Kidney capillary endothelial cell (primary cell): ENCODE measurements around the gene PDE6D.
"Not testable (repeated sequence)": the region's sequence is repeated elsewhere in the genome, so short reads cannot be mapped to it uniquely, and the experiment has no call there.

ENCODE experiments used
- DNase-seq: peaks from one replicate; pipeline ENCODE4 v3.0.0-alpha.2; 2018; ENCODE audit warnings: low spot score

The PDE6D gene

GRCh38 chr2:231718799-231719198 is 62.3 kb downstream of the PDE6D start:
- no peak for DNase-seq

DNA sequence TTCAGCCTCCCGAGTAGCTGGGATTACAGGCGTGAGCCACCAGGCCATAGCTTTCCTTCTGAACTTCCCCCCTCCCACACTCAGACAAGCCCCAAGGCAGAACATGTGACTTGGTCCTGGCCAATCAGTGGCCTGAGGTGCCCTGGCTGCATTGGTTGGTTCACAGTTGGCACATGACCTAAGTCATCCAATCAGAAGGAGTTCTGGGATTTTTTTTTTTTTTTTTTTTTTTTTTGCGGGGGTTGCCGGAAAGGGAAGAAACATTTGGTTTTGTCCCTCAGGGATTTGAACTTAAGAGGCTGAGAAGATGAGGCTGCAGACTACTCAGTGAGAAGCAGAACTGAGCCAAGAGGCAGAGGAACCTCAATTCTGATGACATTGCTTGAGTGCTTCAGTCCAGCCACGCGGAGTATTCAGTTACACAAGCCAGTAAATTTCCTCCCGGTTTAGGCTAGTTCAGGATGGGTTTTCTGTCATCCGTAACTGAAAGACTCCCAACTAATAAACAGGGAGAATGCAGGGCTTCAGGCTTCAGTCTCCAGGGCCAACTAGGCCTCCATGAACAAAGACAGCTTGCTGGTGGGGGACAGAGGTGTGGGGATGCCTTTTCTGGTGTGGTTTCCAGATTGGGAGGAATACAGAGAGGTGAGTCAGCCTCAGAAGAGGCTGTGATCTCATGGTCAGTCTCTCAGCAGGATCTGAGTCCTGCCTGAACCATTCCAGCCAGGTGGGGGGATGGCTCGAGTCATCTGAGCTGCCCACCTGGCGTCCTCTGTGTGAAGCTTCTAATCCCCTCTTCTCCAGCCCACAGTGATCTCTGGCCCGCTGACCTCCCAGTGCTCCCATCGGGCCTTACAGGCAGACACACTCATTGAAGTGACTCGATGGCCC is 63.6 kb downstream of the PDE6D start:
- no peak for DNase-seq

GRCh38 chr2:231716666-231717280 is 64.3 kb downstream of the PDE6D start:
- DNase-seq: peak; percentile 63

DNA sequence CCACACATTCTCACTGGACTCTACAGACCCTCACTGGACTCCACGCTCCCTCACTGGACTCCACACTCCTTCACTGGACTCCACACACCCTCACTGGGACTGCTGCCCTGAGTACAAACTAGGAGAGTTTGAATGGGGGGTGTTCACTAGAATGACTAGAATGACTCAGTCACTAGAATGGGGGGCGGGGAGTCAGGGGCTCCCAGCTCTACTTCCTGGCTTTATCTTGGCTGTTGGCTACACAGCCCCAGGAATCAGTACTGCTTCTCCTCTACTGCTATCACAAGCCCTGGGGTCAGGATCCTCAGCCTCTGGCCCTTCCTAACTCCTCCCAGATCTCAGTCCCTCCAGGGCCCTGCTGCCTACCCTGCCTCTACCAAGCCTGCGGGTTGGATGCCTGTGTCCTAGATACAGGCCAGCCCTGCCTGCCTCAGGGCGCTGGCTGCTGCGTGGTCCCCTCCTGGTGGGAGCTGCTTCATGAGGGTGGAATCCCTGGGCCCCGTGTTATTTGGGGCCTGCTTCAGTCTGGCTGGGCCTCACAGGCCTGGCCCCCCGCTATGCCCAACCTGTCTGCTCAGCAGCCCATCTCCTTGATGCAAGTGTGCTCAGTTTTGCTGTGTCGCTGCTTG is 65.0 kb downstream of the PDE6D start:
- peak; percentile 64 for DNase-seq

GRCh38 chr2:231715499-231715837 is 65.6 kb downstream of the PDE6D start:
- DNase-seq: no peak

DNA sequence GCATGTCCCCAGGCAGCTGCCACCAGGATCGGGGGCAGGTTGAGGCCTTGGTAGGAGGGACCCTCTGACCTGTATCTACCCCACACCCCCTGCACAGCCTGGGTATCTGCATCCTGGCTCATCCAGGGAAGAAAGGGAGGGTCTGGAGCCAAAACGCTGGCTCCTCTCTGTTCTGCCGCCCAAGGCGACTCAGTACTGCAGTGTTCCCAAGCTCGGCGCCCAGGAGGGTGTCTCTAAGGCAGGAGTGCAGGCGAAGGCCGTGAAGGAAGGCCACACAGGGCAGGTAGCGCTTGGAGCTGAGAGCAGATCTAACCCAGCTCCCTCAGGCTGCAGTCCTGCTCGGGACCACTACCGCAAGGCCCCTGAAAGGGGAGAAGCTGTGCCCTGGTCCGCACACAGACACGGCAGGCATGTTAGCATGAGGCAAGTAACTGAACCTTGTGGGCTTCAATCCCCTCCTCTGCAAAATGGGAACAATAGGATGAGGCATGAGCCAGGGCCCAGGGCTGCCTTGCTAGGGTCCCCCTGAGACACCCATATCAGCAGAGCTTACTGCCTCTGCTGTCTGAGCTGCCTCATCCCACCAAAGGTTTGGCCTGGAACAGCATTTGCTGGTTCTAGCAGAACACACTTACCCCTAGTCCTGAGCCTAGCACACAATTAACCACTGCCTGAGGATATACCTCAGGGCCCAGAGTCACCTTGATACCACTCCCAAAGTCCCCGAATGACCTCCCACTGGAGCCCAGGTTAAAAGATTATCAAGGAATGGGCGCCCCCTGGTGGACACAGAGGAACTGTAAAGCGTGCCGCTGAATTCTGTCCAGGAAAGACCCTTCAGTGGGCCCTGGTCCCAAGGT is 66.2 kb downstream of the PDE6D start:
- peak; percentile 56 for DNase-seq

DNA sequence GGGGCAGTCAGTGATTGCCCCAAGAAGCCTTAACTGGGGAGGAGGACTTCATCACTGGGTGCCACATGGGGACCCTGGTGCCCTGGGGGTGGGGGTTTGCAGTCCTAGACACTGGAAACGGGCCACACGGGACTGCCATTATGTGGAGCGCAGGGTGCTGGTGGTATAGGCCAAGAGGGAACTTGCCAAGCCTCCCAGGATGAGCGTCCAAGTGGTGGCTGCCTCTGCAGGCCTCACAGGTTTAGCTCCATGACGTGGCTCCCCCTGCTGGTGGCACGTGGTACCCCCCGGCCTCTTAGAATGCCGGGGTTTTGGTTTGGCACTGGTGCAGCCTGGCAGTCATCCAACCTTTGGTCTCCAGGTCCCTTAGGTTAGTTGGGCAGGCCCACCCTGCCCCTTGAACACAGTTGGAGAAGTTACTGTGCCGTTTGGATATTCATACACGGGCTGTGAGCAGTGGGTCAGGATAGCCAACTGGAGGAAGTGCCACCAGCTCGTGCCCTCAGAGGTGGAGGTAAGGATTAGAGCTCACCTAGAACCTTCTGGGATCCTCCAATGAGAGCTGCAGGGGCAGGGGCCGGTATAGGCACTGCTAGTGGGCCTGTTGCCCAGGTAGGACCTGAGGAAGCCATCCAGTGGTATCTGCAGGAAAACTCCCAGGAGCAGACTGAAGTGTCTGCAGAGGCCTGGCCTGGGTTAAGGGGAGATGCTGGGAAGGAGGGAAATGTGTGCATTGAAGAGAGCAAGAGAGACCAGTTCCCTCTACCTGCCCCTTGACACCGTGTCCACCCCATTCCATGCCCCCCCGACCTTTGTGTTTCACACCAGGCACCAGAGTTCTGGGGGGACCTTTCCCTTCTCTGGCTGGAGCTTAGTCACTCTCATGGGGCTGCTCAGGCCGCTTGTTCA is 67.1 kb downstream of the PDE6D start:
- peak; percentile 75 for DNase-seq

DNA sequence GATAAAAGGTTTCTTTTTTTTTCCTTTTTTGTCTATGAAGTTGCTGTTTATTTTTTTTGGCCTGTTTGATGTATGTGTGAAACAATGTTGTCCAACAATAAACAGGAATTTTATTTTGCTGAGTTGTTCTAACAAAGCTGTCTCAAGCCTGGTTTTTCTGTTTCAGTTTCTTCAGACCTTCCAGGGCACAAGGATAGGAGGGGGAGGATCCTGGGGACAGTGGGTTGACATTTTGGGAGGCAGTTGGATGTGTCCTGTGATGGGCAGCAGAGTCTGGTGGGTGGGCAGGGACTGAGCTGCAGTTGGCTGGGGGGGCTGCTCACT is 67.7 kb downstream of the PDE6D start:
- not testable (repeated sequence) for DNase-seq

DNA sequence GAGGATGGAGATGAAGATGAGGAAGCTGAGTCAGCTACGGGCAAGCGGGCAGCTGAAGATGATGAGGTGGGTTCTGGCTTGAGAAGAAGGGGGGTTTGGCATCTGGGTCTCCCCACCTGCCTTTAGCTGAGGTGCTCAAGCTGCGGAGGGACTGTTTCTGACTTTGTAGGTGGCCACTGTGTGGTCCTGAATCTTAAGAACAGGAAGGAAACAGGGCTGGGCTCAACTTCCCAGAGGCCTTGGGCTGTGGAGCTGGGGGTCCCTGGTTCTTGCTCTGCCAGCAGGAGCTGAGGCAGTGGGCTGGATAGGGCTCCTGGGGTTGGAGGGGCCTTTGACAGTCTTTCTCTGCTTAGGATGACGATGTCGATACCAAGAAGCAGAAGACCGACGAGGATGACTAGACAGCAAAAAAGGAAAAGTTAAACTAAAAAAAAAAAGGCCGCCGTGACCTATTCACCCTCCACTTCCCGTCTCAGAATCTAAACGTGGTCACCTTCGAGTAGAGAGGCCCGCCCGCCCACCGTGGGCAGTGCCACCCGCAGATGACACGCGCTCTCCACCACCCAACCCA is 68.5 kb downstream of the PDE6D start:
- not testable (repeated sequence) for DNase-seq

DNA sequence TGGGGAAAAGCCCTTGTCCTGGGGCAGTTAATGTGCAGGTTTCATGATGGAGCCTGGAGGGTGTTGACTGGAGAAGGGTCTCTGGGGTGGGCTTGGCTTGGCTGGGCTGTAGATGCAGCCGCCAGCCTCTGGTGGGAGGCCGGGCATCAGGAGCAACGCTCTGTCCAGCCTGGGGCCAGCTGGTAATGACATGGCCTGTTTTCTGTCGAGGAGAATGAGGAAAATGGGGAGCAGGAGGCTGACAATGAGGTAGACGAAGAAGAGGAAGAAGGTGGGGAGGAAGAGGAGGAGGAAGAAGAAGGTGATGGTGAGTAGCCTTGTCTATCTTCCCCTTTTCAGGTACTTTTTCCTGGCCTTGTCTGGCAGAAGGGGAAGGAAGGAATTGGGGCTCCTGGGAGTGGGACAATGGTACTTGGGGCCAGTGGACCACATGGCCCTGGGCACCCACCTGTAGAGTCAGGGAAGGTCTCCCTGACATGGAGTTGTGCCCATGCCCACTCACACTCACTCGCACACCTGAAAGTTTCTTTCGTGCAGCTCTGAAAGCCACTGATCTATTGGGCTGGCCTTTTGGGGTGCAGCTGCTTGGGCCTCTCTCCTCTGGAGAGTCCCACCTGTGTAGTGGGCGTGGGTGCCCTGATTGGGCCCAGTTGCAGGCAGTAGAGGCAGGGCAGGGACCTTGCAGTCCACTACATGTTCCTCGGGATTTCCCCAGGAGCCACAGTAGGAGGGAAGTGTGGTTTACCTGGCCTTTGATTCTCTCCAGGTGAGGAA is 69.2 kb downstream of the PDE6D start:
- no peak for DNase-seq

DNA sequence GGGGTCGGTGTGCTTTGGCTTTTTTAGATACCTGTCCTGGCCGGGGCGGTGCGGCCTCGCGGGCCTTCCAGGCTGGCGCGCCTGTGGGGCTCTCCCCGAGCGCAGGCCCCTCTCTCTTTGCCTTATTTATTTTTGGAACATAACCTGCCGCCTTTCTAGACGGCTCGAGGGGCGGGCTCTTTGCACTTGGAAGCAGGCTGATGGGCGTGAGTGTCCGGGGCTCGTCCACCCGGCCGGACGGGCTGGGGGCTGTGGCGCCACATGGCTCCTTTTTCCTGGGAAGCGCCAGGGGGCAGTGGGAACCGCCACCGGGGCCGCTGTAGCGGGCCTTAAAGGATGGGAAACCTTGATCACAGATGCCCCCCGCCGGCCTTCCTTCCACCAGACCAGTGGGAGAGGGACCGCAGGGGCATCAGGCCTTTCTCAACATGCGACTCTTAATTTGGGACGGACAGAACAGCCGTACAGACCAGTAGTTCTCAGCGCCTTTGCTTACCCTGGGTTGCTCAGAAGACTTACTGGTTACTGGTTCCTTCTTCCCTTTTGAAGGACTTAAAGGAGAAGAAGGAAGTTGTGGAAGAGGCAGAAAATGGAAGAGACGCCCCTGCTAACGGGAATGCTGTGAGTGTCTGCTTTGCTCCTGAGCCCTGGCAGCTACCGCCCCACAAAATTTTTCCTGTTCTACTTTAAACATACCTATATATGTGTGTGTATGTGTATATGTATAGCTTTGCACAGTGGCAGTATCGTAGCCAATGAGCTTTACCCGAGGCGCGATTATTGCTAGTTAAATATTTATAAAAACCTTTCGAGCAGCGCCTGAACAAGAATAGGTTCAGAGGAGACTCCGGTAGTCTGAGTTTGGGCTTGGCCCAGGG is 70.0 kb downstream of the PDE6D start:
- peak; percentile 16 for DNase-seq

DNA sequence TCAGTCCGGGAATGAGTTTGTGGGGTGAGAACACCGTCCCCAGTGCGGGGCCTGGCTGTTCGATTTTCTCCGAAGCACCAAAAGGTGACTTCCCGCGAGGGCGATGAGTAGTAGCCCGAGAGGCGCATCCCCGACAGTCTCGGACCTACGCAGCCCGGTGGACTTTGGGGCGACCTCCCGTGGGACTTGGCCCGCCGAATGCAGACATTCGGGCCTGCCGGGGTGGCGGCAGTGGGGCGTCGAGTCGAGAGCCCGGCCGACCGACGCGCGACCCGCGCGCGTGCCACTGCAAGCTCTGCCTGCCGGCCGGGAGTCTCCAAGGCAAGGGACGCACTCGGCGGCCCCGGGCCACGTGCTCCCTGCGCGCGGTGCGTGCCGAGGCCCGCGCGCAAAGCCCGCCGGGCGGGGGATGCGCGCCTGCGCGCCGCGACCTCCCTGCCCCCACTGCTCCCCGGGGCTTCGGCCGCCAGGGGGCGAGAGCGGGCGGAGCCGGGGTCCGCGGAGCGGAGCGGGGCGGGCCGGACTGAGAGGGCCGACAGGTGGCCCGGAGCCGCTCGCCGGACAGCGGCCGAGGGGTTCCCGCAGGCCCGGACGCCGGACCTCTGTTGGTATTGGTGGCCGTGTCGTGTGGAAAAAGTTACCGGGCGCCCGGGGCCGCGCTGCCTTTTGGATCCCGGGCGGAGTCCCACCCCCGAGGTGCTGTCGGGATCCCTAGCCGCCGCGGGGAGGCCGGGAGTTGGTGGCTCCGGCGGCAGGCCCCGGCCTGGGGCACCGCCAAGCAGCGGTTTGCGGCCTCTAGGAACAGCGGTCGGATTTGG is 70.9 kb downstream of the PDE6D start:
- DNase-seq: peak; percentile 79

- no peak for DNase-seq
Observed at GRCh38 chr2:231709636-231709980, 71.5 kb downstream of the PDE6D start.

DNA sequence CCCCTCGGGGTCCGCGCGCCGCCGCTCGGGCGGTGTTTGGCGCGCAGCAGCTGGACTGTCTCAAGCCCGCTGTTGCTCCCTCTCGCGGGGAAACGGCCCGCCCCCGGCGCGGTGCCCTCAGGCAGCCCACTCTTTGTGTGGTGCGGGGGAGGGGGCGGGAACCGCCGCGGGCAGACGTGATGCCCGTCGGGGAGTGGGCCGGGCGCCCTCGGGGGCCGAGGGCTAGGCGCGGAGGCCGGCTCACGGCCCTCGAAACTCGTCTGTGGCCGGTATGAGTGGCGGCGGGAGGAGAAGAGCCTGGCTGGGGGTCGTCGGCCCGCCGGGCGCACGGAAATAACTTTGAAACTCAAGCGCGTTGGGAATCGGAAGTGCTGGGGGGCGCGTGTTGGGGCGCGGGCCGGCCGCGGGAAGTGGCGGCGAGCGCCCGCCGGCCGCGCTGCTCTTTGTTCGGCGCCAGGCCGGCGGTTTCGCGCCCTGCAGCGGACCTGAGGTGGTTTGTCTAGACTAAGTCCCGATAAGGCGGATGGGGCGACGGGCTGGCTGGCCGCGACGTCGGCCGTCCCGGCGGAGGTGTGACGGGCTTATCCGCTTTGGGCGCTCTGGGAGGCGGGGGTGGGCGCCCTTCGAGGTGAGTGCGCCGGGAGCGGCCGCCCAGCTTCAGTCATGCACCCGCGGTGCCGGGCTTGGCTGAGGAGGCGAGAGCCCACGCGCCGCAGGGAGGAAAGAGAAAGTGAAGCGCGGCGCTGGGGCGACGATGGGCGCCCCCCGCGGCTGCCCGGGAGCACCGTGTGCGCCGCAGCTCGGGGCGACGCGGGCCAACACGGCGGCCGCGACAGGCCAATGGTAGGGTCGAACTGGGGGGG is 72.1 kb downstream of the PDE6D start:
- peak; percentile 23 for DNase-seq

- DNase-seq: peak; percentile 99
Observed at GRCh38 chr2:231707927-231708772, 72.9 kb downstream of the PDE6D start, which contains the start of gene PTMA. TSS of gene PTMA (plus strand) at chr2:231708525. CDS start at chr2:231708707, 182 bp downstream.

GRCh38 chr2:231707625-231707926 is 73.5 kb downstream of the PDE6D start:
- no peak for DNase-seq
